RWPE2 (cell line): ENCODE measurements around the gene RASGRF2.

Experiments
- ATAC-seq: fragments of 200-7000 bp; cut with Tn5 transposase; 3 replicates; pipeline ENCODE4 v1.9.1; 2021; ENCODE audit warnings: low read depth
- DNase-seq: peaks from one replicate; pipeline ENCODE4 v3.0.0-alpha.2; 2020; ENCODE audit warnings: low spot score
- H3K27ac ChIP-seq: fragments of 450-650 bp; 2 replicates; pipeline ENCODE4 v1.5.1; 2017; ENCODE audit warnings: mild to moderate bottlenecking; ENCODE audit not compliant: poor library complexity, severe bottlenecking
- H3K27me3 ChIP-seq: fragments of 250-450 bp; sonication (Bioruptor Pico); 2 replicates; pipeline ENCODE4 v1.5.1; 2021; ENCODE audit warnings: mild to moderate bottlenecking, moderate library complexity; ENCODE audit not compliant: insufficient read depth, poor library complexity, severe bottlenecking
- H3K36me3 ChIP-seq: fragments of 250-450 bp; sonication (Bioruptor Pico); 2 replicates; pipeline ENCODE4 v1.5.1; 2020; ENCODE audit warnings: low read depth, mild to moderate bottlenecking, moderate library complexity
- H3K4me1 ChIP-seq: fragments of 250-450 bp; sonication (Bioruptor Pico); 2 replicates; pipeline ENCODE4 v1.5.1; 2021; ENCODE audit warnings: mild to moderate bottlenecking, moderate library complexity; ENCODE audit not compliant: insufficient read depth, poor library complexity, severe bottlenecking
- H3K4me3 ChIP-seq: fragments of 250-450 bp; sonication (Bioruptor Pico); 2 replicates; pipeline ENCODE4 v1.5.1; 2021; ENCODE audit warnings: mild to moderate bottlenecking, moderate library complexity; ENCODE audit not compliant: severe bottlenecking
- H3K9me3 ChIP-seq: fragments of 250-450 bp; sonication (Bioruptor Pico); 2 replicates; pipeline ENCODE4 v1.5.1; 2021; ENCODE audit warnings: mild to moderate bottlenecking, moderate library complexity; ENCODE audit not compliant: severe bottlenecking
- CTCF ChIP-seq: fragments of 450-650 bp; IDR thresholded peaks from one replicate; pipeline ENCODE4 v1.5.1; 2017; ENCODE audit warnings: mild to moderate bottlenecking, moderate library complexity; ENCODE audit not compliant: poor library complexity, severe bottlenecking

The RASGRF2 gene

DNA sequence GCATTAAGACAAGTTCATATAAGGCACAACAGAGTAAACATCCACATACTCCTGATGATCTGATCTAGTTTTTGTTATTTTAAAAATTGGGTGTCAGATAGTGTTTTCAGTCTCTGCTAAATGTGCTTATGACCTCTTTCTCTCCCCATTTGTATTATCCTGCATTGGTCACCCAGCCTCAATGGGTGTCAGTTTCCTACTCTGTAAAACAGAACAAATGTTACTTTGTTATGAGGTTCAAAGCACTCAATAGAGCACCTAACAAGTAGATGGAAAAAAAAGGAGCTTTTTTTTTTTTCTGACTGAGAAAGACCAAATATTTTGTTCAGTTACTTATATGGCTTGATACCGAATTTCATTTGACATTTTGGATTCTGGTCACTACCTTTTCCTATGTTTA lies 33.6 kb upstream of the RASGRF2 start:
- no peak for ATAC-seq
- DNase-seq, result no peak
- no peak overlapping the region for H3K4me3 ChIP-seq
- H3K4me1 ChIP-seq, result no peaks in the 10 kb centered on the region
- TF ChIP-seq CTCF, result no peak
- no peaks in the 10 kb centered on the region for H3K27me3 ChIP-seq
- no peaks in the 10 kb centered on the region for H3K9me3 ChIP-seq
- H3K27ac ChIP-seq, result no peak overlapping the region
- H3K36me3 ChIP-seq, result no peaks in the 10 kb centered on the region

DNA sequence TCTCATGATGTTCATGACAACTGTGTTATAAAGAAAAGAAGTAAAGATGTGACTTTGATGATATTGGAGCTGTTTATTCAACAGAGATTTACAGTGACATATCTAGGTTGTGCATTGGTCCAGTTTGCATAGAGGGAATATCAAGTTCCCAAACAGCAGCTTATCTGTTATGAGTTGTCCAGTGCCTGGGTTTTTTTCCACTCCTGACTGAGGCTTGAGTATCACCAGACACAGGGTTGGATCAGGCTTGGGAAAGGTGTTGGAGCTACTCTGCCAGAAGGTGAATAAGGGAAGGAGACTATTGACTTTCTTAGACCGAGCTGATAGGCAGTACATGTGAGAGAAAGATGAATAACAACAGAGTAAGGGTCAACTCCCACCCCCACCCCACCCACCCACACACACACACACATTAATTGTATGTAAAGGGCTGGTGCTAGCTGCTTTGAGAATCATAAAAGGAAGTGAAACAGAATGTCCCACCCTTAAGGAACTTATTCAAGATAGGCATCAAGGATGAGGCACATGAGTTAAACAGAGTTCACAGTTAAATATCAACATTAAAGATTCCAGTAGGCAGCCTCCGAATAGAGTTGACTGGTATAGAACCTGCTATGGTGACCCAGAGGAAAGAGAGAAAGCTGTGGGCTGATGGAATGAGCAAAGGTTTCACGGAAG lies 33.0 kb upstream of the RASGRF2 start:
- H3K4me1 ChIP-seq, result no peaks in the 10 kb centered on the region
- no peak overlapping the region for H3K4me3 ChIP-seq
- no peak for TF ChIP-seq CTCF
- H3K27me3 ChIP-seq, result no peaks in the 10 kb centered on the region
- H3K27ac ChIP-seq, result no peak overlapping the region
- no peaks in the 10 kb centered on the region for H3K36me3 ChIP-seq
- ATAC-seq, result no peak
- no peaks in the 10 kb centered on the region for H3K9me3 ChIP-seq
- no peak for DNase-seq

DNA sequence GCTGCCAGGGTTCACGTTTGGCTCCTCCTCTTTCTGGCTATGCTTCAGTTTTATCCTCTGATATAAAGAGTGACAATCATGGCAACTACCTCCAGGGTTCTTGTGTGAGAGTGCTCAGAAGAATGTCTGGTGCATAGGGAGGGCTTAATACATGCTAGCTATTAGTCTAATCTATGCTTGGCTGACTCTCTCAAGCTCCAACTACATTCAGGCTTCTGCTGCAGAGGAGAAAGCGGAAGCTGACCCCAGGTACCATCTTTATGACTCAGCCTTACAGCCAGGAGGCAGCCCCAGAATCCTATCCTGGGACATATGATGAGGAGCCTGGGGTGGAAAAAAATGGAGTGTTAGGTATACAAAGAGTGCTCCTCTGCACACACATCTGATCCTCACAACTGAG lies 32.1 kb upstream of the RASGRF2 start:
- Histone ChIP-seq H3K27ac (no peak overlapping the region), H3K9me3 (no peaks in the 10 kb centered on the region), H3K4me3 (no peak overlapping the region), H3K27me3 (no peaks in the 10 kb centered on the region), H3K4me1 (no peaks in the 10 kb centered on the region), H3K36me3 (no peaks in the 10 kb centered on the region)
- DNase-seq, result no peak
- TF ChIP-seq CTCF, result no peak
- peak; percentile 14; the same call in 1 of the 3 replicates for ATAC-seq

DNA sequence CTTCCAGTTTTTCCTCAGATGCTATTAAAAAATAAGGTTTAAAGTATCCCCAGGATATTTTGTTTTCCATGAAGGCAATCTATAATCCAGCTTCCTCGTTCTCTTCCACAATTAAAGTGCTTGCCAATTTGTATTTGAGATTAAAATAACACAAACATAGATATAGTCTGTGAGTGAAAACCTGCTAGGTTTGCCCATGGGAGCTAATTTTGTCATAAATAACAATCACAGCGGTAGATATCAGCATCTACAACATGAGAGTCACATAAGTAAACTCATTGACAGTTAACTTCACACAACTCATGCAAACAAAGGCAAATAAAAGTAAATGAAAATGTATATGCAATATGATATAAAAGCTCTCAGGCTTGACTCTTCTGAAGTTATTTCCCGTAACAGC lies 29.2 kb upstream of the RASGRF2 start:
- Histone ChIP-seq H3K27me3 (no peaks in the 10 kb centered on the region), H3K27ac (no peak overlapping the region), H3K4me3 (no peak overlapping the region), H3K36me3 (no peaks in the 10 kb centered on the region), H3K9me3 (no peaks in the 10 kb centered on the region), H3K4me1 (no peaks in the 10 kb centered on the region)
- no peak for TF ChIP-seq CTCF
- no peak for DNase-seq
- no peak for ATAC-seq

DNA sequence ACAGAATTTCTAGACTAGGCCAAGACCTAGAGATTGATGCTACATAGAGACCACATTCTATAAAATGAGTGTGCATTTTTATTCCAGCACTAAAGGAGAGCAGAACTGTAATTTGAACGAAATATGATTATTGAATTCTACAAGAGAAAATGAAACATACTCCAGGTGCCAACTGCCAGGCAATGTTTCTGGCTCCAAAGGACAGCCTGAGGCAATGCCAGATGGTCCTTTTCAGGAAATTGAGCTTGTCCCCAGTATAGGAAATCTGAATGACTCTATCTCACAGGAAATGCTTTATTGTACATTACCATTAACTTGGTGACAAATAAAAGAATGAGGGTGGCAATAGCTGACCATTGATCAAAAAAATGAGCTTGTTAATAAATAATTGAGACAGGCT lies 28.8 kb upstream of the RASGRF2 start:
- H3K27me3 ChIP-seq, result no peaks in the 10 kb centered on the region
- no peak overlapping the region for H3K4me3 ChIP-seq
- ATAC-seq (no peak), DNase-seq (no peak)
- H3K36me3 ChIP-seq, result no peaks in the 10 kb centered on the region
- no peak overlapping the region for H3K27ac ChIP-seq
- TF ChIP-seq CTCF, result no peak
- H3K9me3 ChIP-seq, result no peaks in the 10 kb centered on the region
- H3K4me1 ChIP-seq, result no peaks in the 10 kb centered on the region
